ENCODE results near the gene SLC5A11. TPM values are rescaled to one million over a fixed set of nuclear protein-coding genes. Genes with fewer than 3 reads are reported as not detected.

The SLC5A11 gene
- total and polyA plus RNA-seq, 2 donors (not counting 1 experiment from before 2014, with no cell fraction given): under 0.01 TPM; not detected in 1

- no peak overlapping the region for H3K27ac ChIP-seq (ENCODE audit: insufficient read depth, low read length)
- no peak overlapping the region for H3K4me3 ChIP-seq (replicated peaks in 1 of 4; ENCODE audit: control extremely low read depth in 1 of 4, insufficient read depth in 1 of 4, low read depth in 3 of 4, low read length in 4 of 4)
- H3K4me2 ChIP-seq (ENCODE audit: extremely low read depth, insufficient read depth, low read length): no peak overlapping the region
- TF ChIP-seq CTCF (conservative IDR thresholded peaks at IDR 0.05 in 1 of 2, IDR thresholded peaks at IDR 0.05 in 1 of 2; ENCODE audit: low read depth in 1 of 2, low read length in 2 of 2) (no peak), EZH2 (IDR thresholded peaks at IDR 0.05; ENCODE audit: low read length, missing control alignments) (no peak)
- no peak overlapping the region for H3K9ac ChIP-seq (ENCODE audit: insufficient read depth, low read length)
- no peaks in the 10 kb centered on the region for H3K79me2 ChIP-seq (ENCODE audit: control insufficient read depth, insufficient read depth, low read length)
- H2AFZ ChIP-seq (ENCODE audit: low read length): no peak overlapping the region
- H3K4me1 ChIP-seq (ENCODE audit: control insufficient read depth, extremely low read depth, insufficient read depth, low read length): no peaks in the 10 kb centered on the region
- H4K20me1 ChIP-seq (ENCODE audit: control insufficient read depth, extremely low read depth, insufficient read depth, low read length): no peaks in the 10 kb centered on the region
- no peaks in the 10 kb centered on the region for H3K9me3 ChIP-seq (ENCODE audit: control insufficient read depth, insufficient read depth, low read depth, low read length)
- H3K27me3 ChIP-seq (ENCODE audit: control insufficient read depth, insufficient read depth, low read length): no peaks in the 10 kb centered on the region
- DNase-seq (ENCODE audit: low read depth in 2 of 2): no peak
- H3K36me3 ChIP-seq (ENCODE audit: control insufficient read depth, insufficient read depth, low read length): no peaks in the 10 kb centered on the region
These were observed 63.0 kb downstream of the SLC5A11 start for GRCh38 chr16:24908716-24909115.

GRCh38 chr16:24909856-24910255 lies 64.1 kb downstream of the SLC5A11 start:
- Histone ChIP-seq H3K9me3 (ENCODE audit: control insufficient read depth, insufficient read depth, low read depth, low read length) (no peaks in the 10 kb centered on the region), H3K79me2 (ENCODE audit: control insufficient read depth, insufficient read depth, low read length) (no peaks in the 10 kb centered on the region), H3K27ac (ENCODE audit: insufficient read depth, low read length) (no peak overlapping the region), H4K20me1 (ENCODE audit: control insufficient read depth, extremely low read depth, insufficient read depth, low read length) (no peaks in the 10 kb centered on the region), H2AFZ (ENCODE audit: low read length) (no peak overlapping the region), H3K9ac (ENCODE audit: insufficient read depth, low read length) (no peak overlapping the region), H3K4me3 (replicated peaks in 1 of 4; ENCODE audit: control extremely low read depth in 1 of 4, insufficient read depth in 1 of 4, low read depth in 3 of 4, low read length in 4 of 4) (no peak overlapping the region), H3K36me3 (ENCODE audit: control insufficient read depth, insufficient read depth, low read length) (no peaks in the 10 kb centered on the region), H3K4me2 (ENCODE audit: extremely low read depth, insufficient read depth, low read length) (no peak overlapping the region), H3K27me3 (ENCODE audit: control insufficient read depth, insufficient read depth, low read length) (no peaks in the 10 kb centered on the region), H3K4me1 (ENCODE audit: control insufficient read depth, extremely low read depth, insufficient read depth, low read length) (no peaks in the 10 kb centered on the region)
- DNase-seq (ENCODE audit: low read depth in 2 of 2): no peak
- TF ChIP-seq CTCF (conservative IDR thresholded peaks at IDR 0.05 in 1 of 2, IDR thresholded peaks at IDR 0.05 in 1 of 2; ENCODE audit: low read depth in 1 of 2, low read length in 2 of 2): no peak
- TF ChIP-seq EZH2 (IDR thresholded peaks at IDR 0.05; ENCODE audit: low read length, missing control alignments): no peak

- Histone ChIP-seq H2AFZ (ENCODE audit: low read length) (no peak overlapping the region), H3K27ac (ENCODE audit: insufficient read depth, low read length) (no peak overlapping the region), H3K9ac (ENCODE audit: insufficient read depth, low read length) (no peak overlapping the region), H3K4me2 (ENCODE audit: extremely low read depth, insufficient read depth, low read length) (no peak overlapping the region), H3K36me3 (ENCODE audit: control insufficient read depth, insufficient read depth, low read length) (peaks cover 15% of the 10 kb centered on the region), H3K9me3 (ENCODE audit: control insufficient read depth, insufficient read depth, low read depth, low read length) (no peaks in the 10 kb centered on the region), H3K4me3 (replicated peaks in 1 of 4; ENCODE audit: control extremely low read depth in 1 of 4, insufficient read depth in 1 of 4, low read depth in 3 of 4, low read length in 4 of 4) (no peak overlapping the region), H3K27me3 (ENCODE audit: control insufficient read depth, insufficient read depth, low read length) (no peaks in the 10 kb centered on the region), H4K20me1 (ENCODE audit: control insufficient read depth, extremely low read depth, insufficient read depth, low read length) (no peaks in the 10 kb centered on the region), H3K79me2 (ENCODE audit: control insufficient read depth, insufficient read depth, low read length) (no peaks in the 10 kb centered on the region), H3K4me1 (ENCODE audit: control insufficient read depth, extremely low read depth, insufficient read depth, low read length) (no peaks in the 10 kb centered on the region)
- no peak for DNase-seq (ENCODE audit: low read depth in 2 of 2)
- no peak for TF ChIP-seq CTCF (conservative IDR thresholded peaks at IDR 0.05 in 1 of 2, IDR thresholded peaks at IDR 0.05 in 1 of 2; ENCODE audit: low read depth in 1 of 2, low read length in 2 of 2)
- no peak for TF ChIP-seq EZH2 (IDR thresholded peaks at IDR 0.05; ENCODE audit: low read length, missing control alignments)
These were observed 69.3 kb downstream of the SLC5A11 start for GRCh38 chr16:24915019-24915418.

Measured in fibroblast of lung (primary cell).